ENCODE results near the gene MGMT. TPM values are rescaled to one million over a fixed set of nuclear protein-coding genes. Genes with fewer than 3 reads are reported as not detected.
A peak's percentile ranks its signal among the peaks of the same experiment; 100 is the strongest.

MGMT gene
- total RNA-seq, 1 experiment from 2014 or later: 9.4 TPM

GRCh38 chr10:129766611-129767550 is 299.8 kb downstream of the MGMT start:
- Histone ChIP-seq H3K4me1 (replicated peaks) (no peaks in the 10 kb centered on the region), H3K9me3 (replicated peaks) (peaks cover 11% of the 10 kb centered on the region), H3K36me3 (no peaks in the 10 kb centered on the region), H3K4me3 (no peak overlapping the region), H3K27ac (no peak overlapping the region), H3K27me3 (replicated peaks) (no peaks in the 10 kb centered on the region)
- DNase-seq (ENCODE audit: low read depth in 1 of 2, low spot score in 2 of 2): peak in 1 of 2 experiments; percentile 30

GRCh38 chr10:129767751-129768150 is 300.7 kb downstream of the MGMT start:
- H3K9me3 ChIP-seq (replicated peaks): peaks cover 11% of the 10 kb centered on the region
- no peaks in the 10 kb centered on the region for H3K36me3 ChIP-seq
- no peaks in the 10 kb centered on the region for H3K4me1 ChIP-seq (replicated peaks)

GRCh38 chr10:129768437-129769355 is 301.7 kb downstream of the MGMT start:
- Histone ChIP-seq H3K27me3 (replicated peaks) (no peaks in the 10 kb centered on the region), H3K36me3 (no peaks in the 10 kb centered on the region), H3K27ac (no peak overlapping the region), H3K4me1 (replicated peaks) (no peaks in the 10 kb centered on the region), H3K4me3 (no peak overlapping the region), H3K9me3 (replicated peaks) (peaks cover 11% of the 10 kb centered on the region)
- DNase-seq (ENCODE audit: low read depth in 1 of 2, low spot score in 2 of 2): peak in 1 of 2 experiments; percentile 36

More at GRCh38 chr10:129767751-129768150, 300.7 kb downstream of the MGMT start:
- Histone ChIP-seq H3K27me3 (replicated peaks) (no peaks in the 10 kb centered on the region), H3K27ac (no peak overlapping the region), H3K4me3 (no peak overlapping the region)
- DNase-seq (ENCODE audit: low read depth in 1 of 2, low spot score in 2 of 2): peak in 1 of 2 experiments; percentile 27

GRCh38 chr10:129769381-129770116 is 302.5 kb downstream of the MGMT start:
- no peak overlapping the region for H3K4me3 ChIP-seq
- H3K36me3 ChIP-seq: no peaks in the 10 kb centered on the region

GRCh38 chr10:129770286-129770685 is 303.2 kb downstream of the MGMT start:
- H3K4me3 ChIP-seq: no peak overlapping the region
- no peak overlapping the region for H3K27ac ChIP-seq
- H3K9me3 ChIP-seq (replicated peaks): peaks cover 16% of the 10 kb centered on the region
- peak in 1 of 2 experiments; percentile 28 for DNase-seq (ENCODE audit: low read depth in 1 of 2, low spot score in 2 of 2)
- H3K4me1 ChIP-seq (replicated peaks): no peaks in the 10 kb centered on the region
- H3K27me3 ChIP-seq (replicated peaks): no peaks in the 10 kb centered on the region
- no peaks in the 10 kb centered on the region for H3K36me3 ChIP-seq

More at GRCh38 chr10:129769381-129770116, 302.5 kb downstream of the MGMT start:
- Histone ChIP-seq H3K27ac (no peak overlapping the region), H3K4me1 (replicated peaks) (no peaks in the 10 kb centered on the region), H3K27me3 (replicated peaks) (no peaks in the 10 kb centered on the region), H3K9me3 (replicated peaks) (peaks cover 11% of the 10 kb centered on the region)
- DNase-seq (ENCODE audit: low read depth in 1 of 2, low spot score in 2 of 2): no peak

GRCh38 chr10:129771024-129771423 is 304.0 kb downstream of the MGMT start:
- peak in 1 of 2 experiments; percentile 25 for DNase-seq (ENCODE audit: low read depth in 1 of 2, low spot score in 2 of 2)
- H3K27ac ChIP-seq: no peak overlapping the region
- H3K4me3 ChIP-seq: no peak overlapping the region
- H3K27me3 ChIP-seq (replicated peaks): no peaks in the 10 kb centered on the region
- H3K9me3 ChIP-seq (replicated peaks): peaks cover 10% of the 10 kb centered on the region
- H3K36me3 ChIP-seq: no peaks in the 10 kb centered on the region
- H3K4me1 ChIP-seq (replicated peaks): no peaks in the 10 kb centered on the region

- no peak overlapping the region for H3K4me3 ChIP-seq
- peak in 1 of 2 experiments; percentile 28 for DNase-seq (ENCODE audit: low read depth in 1 of 2, low spot score in 2 of 2)
- H3K9me3 ChIP-seq (replicated peaks): peaks cover 10% of the 10 kb centered on the region
- no peaks in the 10 kb centered on the region for H3K36me3 ChIP-seq
- H3K27ac ChIP-seq: no peak overlapping the region
- H3K27me3 ChIP-seq (replicated peaks): no peaks in the 10 kb centered on the region
- no peaks in the 10 kb centered on the region for H3K4me1 ChIP-seq (replicated peaks)
These were observed 304.5 kb downstream of the MGMT start for GRCh38 chr10:129771576-129771975.

- Histone ChIP-seq H3K27me3 (replicated peaks) (no peaks in the 10 kb centered on the region), H3K4me3 (no peak overlapping the region), H3K4me1 (replicated peaks) (no peaks in the 10 kb centered on the region)
These were observed 305.0 kb downstream of the MGMT start for GRCh38 chr10:129771991-129772431.

GRCh38 chr10:129772468-129773358 is 305.7 kb downstream of the MGMT start:
- no peaks in the 10 kb centered on the region for H3K27me3 ChIP-seq (replicated peaks)
- no peak overlapping the region for H3K4me3 ChIP-seq
- H3K9me3 ChIP-seq (replicated peaks): peaks cover 6% of the 10 kb centered on the region
- no peaks in the 10 kb centered on the region for H3K36me3 ChIP-seq
- H3K27ac ChIP-seq: no peak overlapping the region
- peak in 1 of 2 experiments; percentile 29 for DNase-seq (ENCODE audit: low read depth in 1 of 2, low spot score in 2 of 2)
- no peaks in the 10 kb centered on the region for H3K4me1 ChIP-seq (replicated peaks)

More at GRCh38 chr10:129771991-129772431, 305.0 kb downstream of the MGMT start:
- DNase-seq (ENCODE audit: low read depth in 1 of 2, low spot score in 2 of 2): peak in 1 of 2 experiments; percentile 22
- no peak overlapping the region for H3K27ac ChIP-seq
- peaks cover 12% of the 10 kb centered on the region for H3K9me3 ChIP-seq (replicated peaks)
- H3K36me3 ChIP-seq: no peaks in the 10 kb centered on the region

GRCh38 chr10:129773359-129773990 is 306.4 kb downstream of the MGMT start:
- Histone ChIP-seq H3K36me3 (no peaks in the 10 kb centered on the region), H3K4me1 (replicated peaks) (no peaks in the 10 kb centered on the region), H3K27ac (no peak overlapping the region), H3K9me3 (replicated peaks) (peaks cover 6% of the 10 kb centered on the region), H3K27me3 (replicated peaks) (no peaks in the 10 kb centered on the region), H3K4me3 (no peak overlapping the region)
- DNase-seq (ENCODE audit: low read depth in 1 of 2, low spot score in 2 of 2): peak in 1 of 2 experiments; percentile 23

- DNase-seq (ENCODE audit: low read depth in 1 of 2, low spot score in 2 of 2): peak in 1 of 2 experiments; percentile 28
- Histone ChIP-seq H3K36me3 (no peaks in the 10 kb centered on the region), H3K27me3 (replicated peaks) (no peaks in the 10 kb centered on the region), H3K27ac (no peak overlapping the region), H3K4me1 (replicated peaks) (no peaks in the 10 kb centered on the region), H3K4me3 (no peak overlapping the region), H3K9me3 (replicated peaks) (peaks cover 10% of the 10 kb centered on the region)
These were observed 307.2 kb downstream of the MGMT start for GRCh38 chr10:129774082-129774735.

Measured in SJSA1 (cell line).